Gastrocnemius medialis (tissue), 4 donors: Measurements from ENCODE around the gene WWOX. TPM values are rescaled to one million over a fixed set of nuclear protein-coding genes. Genes with fewer than 3 reads are reported as not detected.

Experiments used
- ATAC-seq, 2 donors: fragments of 150-250 bp; one replicate each; pipeline ENCODE4 v1.9.1; 2016
- DNase-seq, 2 donors: peaks; one replicate each; pipeline ENCODE4 v3.0.0-alpha.2; 2019
- H3K27ac ChIP-seq, 4 donors: fragments of 200-600 bp; sonication (generic); 1 replicate in 1 of 4; 2 replicates in 3 of 4; pipeline ENCODE4 v1.5.1; 2016 to 2018; ENCODE audit warnings: mild to moderate bottlenecking in 2 of 4, moderate library complexity in 1 of 4
- H3K27me3 ChIP-seq, 3 donors: fragments of 200-600 bp; sonication (generic) in 2 of 3; 1 replicate in 1 of 3; 2 replicates in 2 of 3; pipeline versions ENCODE4 v1.5.1 to v1.6.0; 2016 to 2019; ENCODE audit warnings: mild to moderate bottlenecking in 1 of 3, moderate library complexity in 1 of 3
- H3K36me3 ChIP-seq, 2 donors: fragments of 200-600 bp; sonication (generic) in 1 of 2; one replicate each; pipeline ENCODE4 v1.5.1; 2017 to 2018
- H3K4me1 ChIP-seq, 2 donors: fragments of 200-600 bp; sonication (generic) in 1 of 2; one replicate each; pipeline ENCODE4 v1.5.1; 2016 to 2017; ENCODE audit warnings: mild to moderate bottlenecking in 2 of 2
- H3K4me3 ChIP-seq, 4 donors: fragments of 200-600 bp; sonication (generic) in 3 of 4; 1 replicate in 1 of 4; 2 replicates in 3 of 4; pipeline ENCODE4 v1.5.1; 2016 to 2019; ENCODE audit warnings: mild to moderate bottlenecking in 2 of 4
- H3K9me3 ChIP-seq, 3 donors: fragments of 200-600 bp; sonication (generic) in 2 of 3; 1 replicate in 1 of 3; 2 replicates in 2 of 3; pipeline ENCODE4 v1.5.1; 2016 to 2019
- POLR2A ChIP-seq, 2 donors: fragments of 450-650 bp; IDR thresholded peaks; one replicate each; pipeline ENCODE4 v1.6.1; 2017; ENCODE audit warnings: antibody characterized with exemption in 2 of 2, mild to moderate bottlenecking in 2 of 2, moderate library complexity in 2 of 2
- in situ Hi-C, 4 donors: fragments of 200-750 bp; cut with MboI; loops; one replicate each; pipeline versions ENCODE4 v1.15.0 to v1.8.0; 2017; ENCODE audit warnings: low sequenced_read_pairs in 4 of 4
- intact Hi-C: fragments of 100-400 bp; cut with DNase I; formaldehyde crosslinking; loops from one replicate; pipeline ENCODE4 v1.15.1; 2023; ENCODE audit warnings: low total_unique reads
- total RNA-seq, 4 donors: library from RNA; depleted of rRNA; stranded (reverse); fragments of >200 nt; gene quantifications; one replicate each; pipeline versions ENCODE4 v1.1.0 to v1.2.3, GENCODE V29; 2016
- TF ChIP-seq, protein P1 (sequence below), 5 experiments: fragments of 450-650 bp in 3 of 5; fragments of 200-600 bp in 2 of 5; sonication (generic) in 2 of 5; IDR thresholded peaks in 4 of 5; conservative IDR thresholded peaks in 1 of 5; 1 replicate in 4 of 5; 2 replicates in 1 of 5; pipeline ENCODE4 v1.5.1; 2016 to 2019; ENCODE audit warnings: antibody characterized with exemption in 5 of 5, mild to moderate bottlenecking in 3 of 5, moderate library complexity in 3 of 5

Gene WWOX
- total RNA-seq, 4 donors from 2014 or later = 3.3 to 13.0 (median 6.0) TPM

DNA sequence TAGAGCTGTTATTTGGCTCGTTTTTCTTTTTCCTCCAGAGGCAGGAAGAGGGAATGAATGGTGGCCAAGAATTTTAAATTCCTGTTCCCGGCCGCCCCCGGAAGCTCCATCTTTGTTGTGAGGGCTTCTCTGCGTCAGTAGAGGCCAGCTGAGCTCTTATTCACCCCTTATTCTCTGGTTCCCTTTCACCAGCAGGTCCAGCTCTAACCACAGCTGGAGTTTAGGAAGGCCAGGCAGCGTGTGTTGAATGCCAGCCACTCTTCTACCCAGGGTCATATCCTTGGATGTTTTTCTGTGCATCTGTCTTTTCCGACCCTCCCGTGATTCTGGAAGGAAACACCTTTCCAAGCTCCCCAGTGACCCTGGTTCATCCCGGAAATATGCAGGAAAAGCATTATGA, 570.5 kb downstream of the WWOX start:
- Histone ChIP-seq H3K4me3 (no peak overlapping the region), H3K36me3 (no peaks in the 10 kb centered on the region), H3K9me3 (no peaks in the 10 kb centered on the region), H3K27me3 (no peaks in the 10 kb centered on the region), H3K4me1 (peaks cover 4 to 13% of the 10 kb centered on the region in 2 donors), H3K27ac (peak overlapping the region; percentile 2 to 44 (median 9))
- DNase-seq (no peak), ATAC-seq (peak in 1 of 2 donors; percentile 24)
- intact Hi-C loops = no loop called here
- no peak for TF ChIP-seq POLR2A (IDR thresholded peaks at IDR 0.05)
- TF ChIP-seq, protein P1, sequence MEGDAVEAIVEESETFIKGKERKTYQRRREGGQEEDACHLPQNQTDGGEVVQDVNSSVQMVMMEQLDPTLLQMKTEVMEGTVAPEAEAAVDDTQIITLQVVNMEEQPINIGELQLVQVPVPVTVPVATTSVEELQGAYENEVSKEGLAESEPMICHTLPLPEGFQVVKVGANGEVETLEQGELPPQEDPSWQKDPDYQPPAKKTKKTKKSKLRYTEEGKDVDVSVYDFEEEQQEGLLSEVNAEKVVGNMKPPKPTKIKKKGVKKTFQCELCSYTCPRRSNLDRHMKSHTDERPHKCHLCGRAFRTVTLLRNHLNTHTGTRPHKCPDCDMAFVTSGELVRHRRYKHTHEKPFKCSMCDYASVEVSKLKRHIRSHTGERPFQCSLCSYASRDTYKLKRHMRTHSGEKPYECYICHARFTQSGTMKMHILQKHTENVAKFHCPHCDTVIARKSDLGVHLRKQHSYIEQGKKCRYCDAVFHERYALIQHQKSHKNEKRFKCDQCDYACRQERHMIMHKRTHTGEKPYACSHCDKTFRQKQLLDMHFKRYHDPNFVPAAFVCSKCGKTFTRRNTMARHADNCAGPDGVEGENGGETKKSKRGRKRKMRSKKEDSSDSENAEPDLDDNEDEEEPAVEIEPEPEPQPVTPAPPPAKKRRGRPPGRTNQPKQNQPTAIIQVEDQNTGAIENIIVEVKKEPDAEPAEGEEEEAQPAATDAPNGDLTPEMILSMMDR (IDR thresholded peaks at IDR 0.05 in 4 of 5, conservative IDR thresholded peaks at IDR 0.05 in 1 of 5) = no peak
- in situ Hi-C loops = no loop called here

DNA sequence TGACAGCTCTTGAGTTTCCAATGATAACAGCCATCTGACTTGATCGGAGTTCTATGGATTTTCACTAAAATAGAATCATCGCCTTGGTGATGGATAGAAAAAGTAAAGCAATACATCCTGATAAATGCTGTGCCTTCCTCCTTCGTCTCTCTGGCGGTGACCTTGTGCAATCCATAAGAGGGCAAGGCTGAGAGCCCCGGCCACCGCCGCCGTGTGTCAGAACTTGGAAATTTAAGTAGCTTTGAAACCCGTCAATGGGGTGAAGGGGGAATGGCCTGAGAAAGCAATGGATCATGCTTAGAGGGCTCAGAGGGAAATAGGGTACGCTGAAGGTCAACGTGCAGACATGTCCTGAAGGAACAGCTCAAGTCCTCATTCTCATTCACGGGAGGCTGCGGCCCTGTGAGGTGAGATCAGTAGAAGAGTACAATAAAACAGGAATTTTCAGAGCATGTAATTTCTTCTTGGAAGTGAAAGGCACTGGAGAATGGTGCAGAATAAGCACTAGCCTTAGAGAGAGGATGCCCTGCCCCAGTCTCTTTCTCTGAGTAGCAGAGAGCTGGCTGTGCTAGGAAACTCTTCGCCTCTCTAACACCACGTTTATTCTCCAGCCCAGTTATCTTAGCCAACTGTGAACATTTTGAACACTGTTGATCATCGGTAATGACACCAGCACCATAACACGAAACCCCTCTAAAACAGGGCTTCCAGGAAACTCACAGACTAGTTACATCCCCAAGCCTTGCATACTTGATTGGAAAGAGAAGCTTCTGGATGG, 573.5 kb downstream of the WWOX start:
- no peak overlapping the region for H3K27ac ChIP-seq
- H3K4me3 ChIP-seq = no peak overlapping the region
- intact Hi-C loops (no loop called here), in situ Hi-C loops (no loop called here)
- H3K27me3 ChIP-seq = no peaks in the 10 kb centered on the region
- ATAC-seq (no peak), DNase-seq (no peak)
- no peaks in the 10 kb centered on the region for H3K9me3 ChIP-seq
- H3K36me3 ChIP-seq = no peaks in the 10 kb centered on the region
- TF ChIP-seq, protein P1 (IDR thresholded peaks at IDR 0.05 in 4 of 5, conservative IDR thresholded peaks at IDR 0.05 in 1 of 5) = no peak
- no peak for TF ChIP-seq POLR2A (IDR thresholded peaks at IDR 0.05)
- peaks cover 4 to 13% of the 10 kb centered on the region in 2 donors for H3K4me1 ChIP-seq

DNA sequence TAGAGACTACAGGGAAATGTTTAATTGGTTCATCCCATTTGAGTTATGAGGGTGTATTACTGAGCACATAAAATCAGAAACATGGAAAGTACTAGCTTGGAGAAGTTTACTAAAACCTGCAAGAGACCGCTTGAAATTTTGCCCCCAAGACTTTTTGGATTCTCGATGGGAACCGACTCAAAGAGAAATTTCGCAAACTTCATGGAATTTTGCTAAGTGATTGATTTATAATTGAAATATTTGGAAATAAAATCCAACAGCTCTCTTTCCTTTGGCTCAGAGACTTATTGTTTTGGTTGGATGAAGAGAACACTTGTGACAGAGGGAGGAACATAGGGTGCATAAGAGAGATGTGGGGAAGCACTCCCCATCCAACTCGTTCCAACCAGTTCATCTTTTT, 574.4 kb downstream of the WWOX start:
- Histone ChIP-seq H3K27ac (no peak overlapping the region), H3K4me1 (peaks cover 4 to 13% of the 10 kb centered on the region in 2 donors), H3K9me3 (no peaks in the 10 kb centered on the region), H3K36me3 (no peaks in the 10 kb centered on the region), H3K4me3 (no peak overlapping the region), H3K27me3 (no peaks in the 10 kb centered on the region)
- no peak for TF ChIP-seq POLR2A (IDR thresholded peaks at IDR 0.05)
- TF ChIP-seq, protein P1 (IDR thresholded peaks at IDR 0.05 in 4 of 5, conservative IDR thresholded peaks at IDR 0.05 in 1 of 5) = no peak
- DNase-seq (no peak), ATAC-seq (peak; percentile 58 to 85)
- in situ Hi-C loops = no loop called here
- intact Hi-C loops = no loop called here

DNA sequence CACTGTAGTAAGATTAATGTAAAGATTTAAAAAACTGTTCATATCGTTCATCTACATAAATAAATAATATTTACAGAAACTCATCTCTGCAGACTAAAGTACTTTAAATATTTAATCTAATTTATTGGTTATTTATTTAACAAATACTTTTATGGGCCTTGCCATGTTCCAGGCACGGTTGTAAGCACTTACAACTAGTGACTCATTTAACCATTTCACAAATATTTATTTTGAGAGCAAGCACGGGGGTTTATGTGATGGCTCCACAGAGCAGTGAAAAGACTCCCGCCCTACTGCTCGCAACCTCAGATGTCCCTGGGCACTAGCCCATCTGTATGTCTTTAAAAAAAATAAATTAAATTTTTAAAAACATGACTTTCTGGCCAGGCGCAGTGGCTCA, 575.9 kb downstream of the WWOX start:
- H3K9me3 ChIP-seq = no peaks in the 10 kb centered on the region
- H3K4me3 ChIP-seq = no peak overlapping the region
- ATAC-seq = no peak
- TF ChIP-seq, protein P1 (IDR thresholded peaks at IDR 0.05 in 4 of 5, conservative IDR thresholded peaks at IDR 0.05 in 1 of 5) = no peak
- no peak for TF ChIP-seq POLR2A (IDR thresholded peaks at IDR 0.05)
- no peak overlapping the region for H3K27ac ChIP-seq
- intact Hi-C loops (no loop called here), in situ Hi-C loops (no loop called here)
- no peak for DNase-seq
- no peaks in the 10 kb centered on the region for H3K27me3 ChIP-seq
- H3K4me1 ChIP-seq = peaks cover 0 to under 1% of the 10 kb centered on the region in 2 donors
- H3K36me3 ChIP-seq = no peaks in the 10 kb centered on the region
